Bronchial epithelial cell (primary cell): ENCODE results near the gene ANGEL1. TPM values are rescaled to one million over a fixed set of nuclear protein-coding genes. Genes with fewer than 3 reads are reported as not detected.

Source experiments
- DNase-seq: peaks from one replicate; pipeline ENCODE4 v3.0.0-alpha.2; 2010; ENCODE audit warnings: low read depth
- FAIRE-seq: peaks from 2 replicates; lab custom pipeline; 2011; peaks lifted over from hg19 to GRCh38; lab: Jason Lieb, UNC
- H3K27me3 ChIP-seq: 2 replicates; pipeline ENCODE4 v1.5.1; 2011; ENCODE audit warnings: low read length; ENCODE audit not compliant: control insufficient read depth, insufficient read depth
- H3K36me3 ChIP-seq: 2 replicates; pipeline ENCODE4 v1.5.1; 2011; ENCODE audit warnings: low read length; ENCODE audit not compliant: control insufficient read depth, insufficient read depth
- H3K4me3 ChIP-seq: 2 replicates; pipeline ENCODE4 v1.5.1; 2011; ENCODE audit warnings: mild to moderate bottlenecking, low read depth, low read length, control low read depth
- CTCF ChIP-seq: IDR thresholded peaks from 2 replicates; pipeline ENCODE4 v1.5.1; 2011; ENCODE audit warnings: mild to moderate bottlenecking, moderate library complexity, low read length, control low read depth, inconsistent platforms; ENCODE audit not compliant: insufficient read depth, severe bottlenecking
- total RNA-seq: library from RNA; depleted of rRNA; stranded (reverse); fragments of >200 nt; gene quantifications from 2 replicates; pipeline ENCODE4 v1.2.1, GENCODE V29; 2014

Gene ANGEL1
- total RNA-seq, 1 donor from 2014 or later: 6.1 TPM

- no peak for DNase-seq
- Histone ChIP-seq H3K4me3 (no peak overlapping the region), H3K36me3 (no peaks in the 10 kb centered on the region), H3K27me3 (peaks cover 12% of the 10 kb centered on the region)
- TF ChIP-seq CTCF: no peak
- no peak for FAIRE-seq
Observed at GRCh38 chr14:76773956-76774820, 38.5 kb downstream of the ANGEL1 start.

- FAIRE-seq (no peak), DNase-seq (peak; percentile 69)
- TF ChIP-seq CTCF: peak; percentile 4
- Histone ChIP-seq H3K36me3 (no peaks in the 10 kb centered on the region), H3K4me3 (no peak overlapping the region), H3K27me3 (peaks cover 12% of the 10 kb centered on the region)
Observed at GRCh38 chr14:76773188-76773885, 39.3 kb downstream of the ANGEL1 start.

GRCh38 chr14:76772300-76773187 is 40.1 kb downstream of the ANGEL1 start:
- FAIRE-seq: no peak
- Histone ChIP-seq H3K36me3 (no peaks in the 10 kb centered on the region), H3K27me3 (peaks cover 12% of the 10 kb centered on the region), H3K4me3 (no peak overlapping the region)
- no peak for TF ChIP-seq CTCF
- DNase-seq: no peak

- no peak overlapping the region for H3K4me3 ChIP-seq
- FAIRE-seq (no peak), DNase-seq (no peak)
- peaks cover 11% of the 10 kb centered on the region for H3K27me3 ChIP-seq
- no peak for TF ChIP-seq CTCF
- no peaks in the 10 kb centered on the region for H3K36me3 ChIP-seq
Observed at GRCh38 chr14:76771437-76771980, 41.2 kb downstream of the ANGEL1 start.
